ENCODE data around the gene L3MBTL3.
"Not testable (repeated sequence)": the region's sequence is repeated elsewhere in the genome, so short reads cannot be mapped to it uniquely, and the experiment has no call there.

L3MBTL3 gene

GRCh38 chr6:130138909-130139242, 120.5 kb downstream of the L3MBTL3 start:
- DNase-seq (ENCODE audit: low spot score), result no peak

- DNase-seq (ENCODE audit: low spot score), result no peak
Measured at GRCh38 chr6:130140084-130140483, 121.7 kb downstream of the L3MBTL3 start.

- no peak for DNase-seq (ENCODE audit: low spot score)
Measured at GRCh38 chr6:130143709-130144108, 125.3 kb downstream of the L3MBTL3 start.

- peak; percentile 50 for DNase-seq (ENCODE audit: low spot score)
Measured at GRCh38 chr6:130147111-130147510, 128.7 kb downstream of the L3MBTL3 start.

GRCh38 chr6:130148181-130148580, 129.8 kb downstream of the L3MBTL3 start:
- no peak for DNase-seq (ENCODE audit: low spot score)

- not testable (repeated sequence) for DNase-seq (ENCODE audit: low spot score)
Measured at GRCh38 chr6:130149016-130149415, 130.6 kb downstream of the L3MBTL3 start.

- peak; percentile 69 for DNase-seq (ENCODE audit: low spot score)
Measured at GRCh38 chr6:130150906-130151305, 132.5 kb downstream of the L3MBTL3 start.

- peak; percentile 48 for DNase-seq (ENCODE audit: low spot score)
Measured at GRCh38 chr6:130152908-130153510, 134.6 kb downstream of the L3MBTL3 start.

GRCh38 chr6:130156908-130157307, 138.5 kb downstream of the L3MBTL3 start:
- no peak for DNase-seq (ENCODE audit: low spot score)

- no peak for DNase-seq (ENCODE audit: low spot score)
Measured at GRCh38 chr6:130158056-130158455, 139.7 kb downstream of the L3MBTL3 start.

- no peak for DNase-seq (ENCODE audit: low spot score)
Measured at GRCh38 chr6:130158548-130158947, 140.2 kb downstream of the L3MBTL3 start.

- DNase-seq (ENCODE audit: low spot score), result peak; percentile 58
Measured at GRCh38 chr6:130159956-130160355, 141.6 kb downstream of the L3MBTL3 start.

- no peak for DNase-seq (ENCODE audit: low spot score)
Measured at GRCh38 chr6:130161683-130162404, 143.5 kb downstream of the L3MBTL3 start.

- DNase-seq (ENCODE audit: low spot score), result no peak
Measured at GRCh38 chr6:130162421-130162820, 144.0 kb downstream of the L3MBTL3 start.

- DNase-seq (ENCODE audit: low spot score), result no peak
Measured at GRCh38 chr6:130163266-130163665, 144.9 kb downstream of the L3MBTL3 start.

- DNase-seq (ENCODE audit: low spot score), result no peak
Measured at GRCh38 chr6:130164251-130164650, 145.9 kb downstream of the L3MBTL3 start.

GRCh38 chr6:130167655-130168054, 149.3 kb downstream of the L3MBTL3 start:
- no peak for DNase-seq (ENCODE audit: low spot score)

- not testable (repeated sequence) for DNase-seq (ENCODE audit: low spot score)
Measured at GRCh38 chr6:130170160-130170559, 151.8 kb downstream of the L3MBTL3 start.

GRCh38 chr6:130173377-130174004, 155.1 kb downstream of the L3MBTL3 start:
- peak; percentile 51 for DNase-seq (ENCODE audit: low spot score)

GRCh38 chr6:130176378-130176777, 158.0 kb downstream of the L3MBTL3 start:
- no peak for DNase-seq (ENCODE audit: low spot score)

- DNase-seq (ENCODE audit: low spot score), result no peak
Measured at GRCh38 chr6:130178692-130179091, 160.3 kb downstream of the L3MBTL3 start.

- DNase-seq (ENCODE audit: low spot score), result no peak
Measured at GRCh38 chr6:130182466-130182865, 164.1 kb downstream of the L3MBTL3 start.
